GM23248 (cell line): ENCODE measurements around the gene THADA.

Experiments
- EZH2 ChIP-seq: fragments of 200-600 bp; sonication (generic); IDR thresholded peaks from 2 replicates; pipeline ENCODE4 v1.6.1; 2018; ENCODE audit warnings: antibody characterized with exemption, mild to moderate bottlenecking; ENCODE audit not compliant: insufficient read depth, poor library complexity, severe bottlenecking
- EZH2phosphoT487 ChIP-seq: fragments of 200-600 bp; sonication (generic); IDR thresholded peaks from 2 replicates; pipeline ENCODE4 v1.6.1; 2018; ENCODE audit warnings: antibody characterized with exemption, moderate library complexity, mild to moderate bottlenecking, low read depth; ENCODE audit not compliant: insufficient read depth

- TF ChIP-seq EZH2: no peak
- TF ChIP-seq EZH2phosphoT487: no peak
These were observed 147.6 kb downstream of the THADA start for GRCh38 chr2:43448011-43448821.
